MG63 (cell line): ENCODE data around the gene OR6C70. TPM values are rescaled to one million over a fixed set of nuclear protein-coding genes. Genes with fewer than 3 reads are reported as not detected.
"Not testable (repeated sequence)": the region's sequence is repeated elsewhere in the genome, so short reads cannot be mapped to it uniquely, and the experiment has no call there.

Experiments used
- DNase-seq: peaks from one replicate; pipeline ENCODE4 v3.0.0-alpha.2; 2020
- H3K27me3 ChIP-seq: fragments of 250-450 bp; sonication (Bioruptor Pico); 2 replicates; pipeline ENCODE4 v1.5.1; 2020; ENCODE audit warnings: mild to moderate bottlenecking, moderate library complexity
- H3K36me3 ChIP-seq: fragments of 250-450 bp; sonication (Bioruptor Pico); 2 replicates; pipeline ENCODE4 v1.5.1; 2020; ENCODE audit warnings: mild to moderate bottlenecking, moderate library complexity
- H3K4me3 ChIP-seq: fragments of 250-450 bp; sonication (Bioruptor Pico); 2 replicates; pipeline ENCODE4 v1.5.1; 2020; ENCODE audit warnings: mild to moderate bottlenecking, moderate library complexity
- H3K9me3 ChIP-seq: fragments of 250-450 bp; sonication (Bioruptor Pico); 2 replicates; pipeline ENCODE4 v1.5.1; 2020; ENCODE audit warnings: mild to moderate bottlenecking, moderate library complexity
- total RNA-seq: library from RNA; depleted of rRNA; stranded (reverse); fragments of >200 nt; shearing (Covaris generic); gene quantifications from 2 replicates; pipeline ENCODE4 v1.2.3, GENCODE V29; 2014; ENCODE audit warnings: low replicate concordance; rRNA removed

Gene OR6C70
- total RNA-seq, 1 experiment from 2014 or later = not detected

DNA sequence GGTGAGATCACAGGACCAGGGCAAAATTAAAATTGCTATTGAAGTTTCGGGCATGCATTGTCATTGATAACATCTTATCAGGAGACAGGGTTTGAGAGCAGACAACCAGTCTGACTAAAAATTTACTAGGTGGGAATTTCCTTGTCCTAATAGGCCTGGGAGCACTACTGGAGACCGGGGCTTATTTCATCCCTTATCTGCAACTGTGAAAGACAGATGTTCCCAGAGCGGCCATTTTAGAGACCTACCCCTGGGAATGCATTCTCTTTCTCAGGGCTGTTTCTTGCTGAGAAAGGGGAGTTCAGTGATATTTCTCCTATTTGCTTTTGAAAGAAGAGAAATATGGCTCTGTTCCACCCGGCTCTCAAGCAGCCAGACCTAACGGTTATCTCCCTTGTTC is 28.7 kb downstream of the OR6C70 start:
- H3K27me3 ChIP-seq, DNase-seq, H3K9me3 ChIP-seq, H3K4me3 ChIP-seq, H3K36me3 ChIP-seq: not testable (repeated sequence)

GRCh38 chr12:55428331-55429243 is 41.4 kb downstream of the OR6C70 start:
- H3K9me3 ChIP-seq = no peaks in the 10 kb centered on the region
- H3K36me3 ChIP-seq = no peaks in the 10 kb centered on the region
- no peak overlapping the region for H3K4me3 ChIP-seq
- DNase-seq = no peak
- no peaks in the 10 kb centered on the region for H3K27me3 ChIP-seq

DNA sequence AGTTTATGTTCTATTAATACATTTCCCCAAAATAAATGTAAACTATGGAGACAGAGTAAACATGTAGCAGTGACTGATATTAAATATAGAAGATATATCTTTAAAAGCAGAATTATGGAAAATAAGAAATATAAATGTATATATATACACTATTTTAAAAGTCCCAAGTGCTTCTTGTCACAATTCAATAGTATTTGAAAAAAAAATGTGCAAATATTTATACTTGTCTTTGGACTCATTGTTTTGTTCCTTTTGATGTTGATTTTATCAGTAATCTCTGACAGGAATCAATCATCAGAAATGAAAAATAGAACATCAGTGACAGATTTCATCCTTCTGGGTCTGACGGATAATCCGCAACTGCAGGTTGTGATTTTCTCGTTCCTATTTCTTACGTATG is 44.0 kb downstream of the OR6C70 start, which contains the start of gene OR6C76:
Gene OR6C76, plus strand, starts transcription at position 301 of the 400 bp plus-strand sequence. Its CDS starts 0 bp downstream, at position 301.
- H3K9me3 ChIP-seq = no peaks in the 10 kb centered on the region
- DNase-seq = no peak
- no peaks in the 10 kb centered on the region for H3K36me3 ChIP-seq
- no peak within 1 kb of the TSS for H3K4me3 ChIP-seq
- no peaks in the 10 kb centered on the region for H3K27me3 ChIP-seq

GRCh38 chr12:55420307-55420962 is 49.5 kb downstream of the OR6C70 start:
- Histone ChIP-seq H3K27me3 (no peaks in the 10 kb centered on the region), H3K9me3 (no peaks in the 10 kb centered on the region; the same call in 1 of the 2 replicates), H3K4me3 (no peak overlapping the region), H3K36me3 (no peaks in the 10 kb centered on the region)
- DNase-seq = no peak

Other genes starting within 250 kb of the OR6C70 start
- not detected in 2 replicates for gene OR10A7, start 249.1 kb downstream of the OR6C70 start, total RNA-seq
- gene OR6C74, start 225.5 kb downstream of the OR6C70 start, total RNA-seq = not detected in 2 replicates
- not detected in 2 replicates for gene OR6C6, start 173.6 kb downstream of the OR6C70 start, total RNA-seq
- gene OR6C1, start 155.8 kb downstream of the OR6C70 start, total RNA-seq = not detected in 2 replicates
- not detected in 2 replicates for gene OR6C3, start 139.4 kb downstream of the OR6C70 start, total RNA-seq
- gene OR6C75, start 107.2 kb downstream of the OR6C70 start, total RNA-seq = not detected in 2 replicates
- gene OR6C65, start 69.6 kb downstream of the OR6C70 start, total RNA-seq = not detected in 2 replicates
- not detected in 2 replicates for gene OR6C76, start 43.9 kb downstream of the OR6C70 start, total RNA-seq
- not detected in 2 replicates for gene OR6C2, start 26.1 kb downstream of the OR6C70 start, total RNA-seq
- gene OR6C68, start 22.2 kb upstream of the OR6C70 start, total RNA-seq = not detected in 2 replicates
- not detected in 2 replicates for gene OR6C4, start 79.5 kb upstream of the OR6C70 start, total RNA-seq
- gene OR2AP1, start 102.3 kb upstream of the OR6C70 start, total RNA-seq = not detected in 2 replicates
- not detected in 2 replicates for gene OR10P1, start 166.8 kb upstream of the OR6C70 start, total RNA-seq
- gene ITGA7, start 237.8 kb upstream of the OR6C70 start, total RNA-seq = 18.8 and 27.4 TPM in 2 replicates
- 75.7 and 97.6 TPM in 2 replicates for gene BLOC1S1, start 245.9 kb upstream of the OR6C70 start, total RNA-seq